SK-N-MC (cell line): ENCODE data around the gene SKIC8.

Experiments used
- FOXP2 ChIP-seq: optimal IDR thresholded peaks from 2 replicates; pipeline ENCODE3; 2011; ENCODE audit warnings: mild to moderate bottlenecking, moderate library complexity; ENCODE audit not compliant: insufficient read depth; ENCODE audit errors: extremely low read length, control extremely low read depth
- POLR2AphosphoS5 ChIP-seq: IDR thresholded peaks from 2 replicates; pipeline ENCODE4 v1.6.1; 2012; ENCODE audit warnings: mild to moderate bottlenecking, low read depth, low read length, borderline replicate concordance

GRCh38 chr15:78341057-78341987 lies 41.9 kb upstream of the SKIC8 start:
- TF ChIP-seq POLR2AphosphoS5 (no peak), FOXP2 (no peak)
